PC-3 (cell line): ENCODE data around the gene USP3.

Experiments
- CTCF ChIP-seq: fragments of 300-600 bp; sonication (generic); conservative IDR thresholded peaks from 2 replicates; pipeline ENCODE4 v1.5.1; 2017; ENCODE audit warnings: antibody characterized with exemption, low read depth, mild to moderate bottlenecking, low read length
- EZH2phosphoT487 ChIP-seq: fragments of 300-600 bp; sonication (generic); IDR thresholded peaks from 2 replicates; pipeline ENCODE4 v1.6.1; 2018; ENCODE audit warnings: mild to moderate bottlenecking, antibody characterized with exemption, low read length, borderline replicate concordance

- TF ChIP-seq CTCF (no peak), EZH2phosphoT487 (no peak)
These were observed 48.1 kb upstream of the USP3 start for GRCh38 chr15:63456258-63456657.
